ENCODE results near the gene BCHE.

- no peak for TF ChIP-seq CTCF (IDR thresholded peaks at IDR 0.05)
- TF ChIP-seq EP300 (IDR thresholded peaks at IDR 0.05), result no peak
- no peak for TF ChIP-seq POLR2A (IDR thresholded peaks at IDR 0.05)
Observed at GRCh38 chr3:165788531-165788930, 48.7 kb downstream of the BCHE start.

Measured in ovary (tissue), 3 donors.